GM18511 (cell line): ENCODE measurements around the gene UBE2L5.

ENCODE experiments used
- ATAC-seq: cut with Tn5 transposase; IDR thresholded peaks from one replicate; pipeline ENCODE4 v1.9.1; 2021; ENCODE audit warnings: mild to moderate bottlenecking, moderate library complexity; ENCODE audit not compliant: unreplicated experiment

The UBE2L5 gene

GRCh38 chr13:30466841-30467252 is 44.6 kb downstream of the UBE2L5 start:
- ATAC-seq: no peak

DNA sequence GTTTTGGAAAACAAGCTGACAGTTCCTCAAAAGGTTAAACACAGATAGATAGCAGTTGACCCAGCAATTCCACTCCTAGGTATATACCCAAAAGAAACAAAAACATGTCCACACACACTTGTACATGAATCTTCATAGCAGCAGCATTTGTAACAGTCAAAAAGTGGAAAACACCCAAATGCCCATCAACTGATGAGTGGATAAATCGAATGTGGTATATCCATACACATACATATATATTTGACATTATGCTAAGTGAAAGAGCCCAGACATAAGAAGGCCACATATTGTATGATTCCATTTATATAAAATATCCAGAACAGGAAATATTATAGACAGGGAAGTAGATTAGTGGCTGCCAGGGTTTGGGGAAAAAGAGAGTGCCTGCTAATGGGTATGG is 51.4 kb downstream of the UBE2L5 start:
- no peak for ATAC-seq

- peak; percentile 97 for ATAC-seq
Observed at GRCh38 chr13:30477346-30478195, 55.3 kb downstream of the UBE2L5 start.
